Neuron (in vitro differentiated cells): ENCODE measurements around the gene ATP6V1B1.

Experiments
- H2AFZ ChIP-seq: one replicate; pipeline ENCODE4 v1.6.1; 2013; ENCODE audit warnings: low read depth, mild to moderate bottlenecking, inconsistent platforms, low read length, moderate library complexity
- H3K27me3 ChIP-seq: one replicate; pipeline ENCODE4 v1.6.1; 2013; ENCODE audit warnings: low read length; ENCODE audit not compliant: insufficient read depth
- H3K36me3 ChIP-seq: one replicate; pipeline ENCODE4 v1.6.1; 2013; ENCODE audit warnings: low read length; ENCODE audit not compliant: insufficient read depth
- H3K4me1 ChIP-seq: one replicate; pipeline ENCODE4 v1.6.1; 2013; ENCODE audit warnings: low read length; ENCODE audit not compliant: insufficient read depth
- H3K4me3 ChIP-seq: 2 replicates; pipeline ENCODE4 v1.5.1; 2013; ENCODE audit warnings: mild to moderate bottlenecking, low read length, moderate library complexity
- H3K9me3 ChIP-seq: one replicate; pipeline ENCODE4 v1.6.1; 2013; ENCODE audit warnings: low read length

The ATP6V1B1 gene

DNA sequence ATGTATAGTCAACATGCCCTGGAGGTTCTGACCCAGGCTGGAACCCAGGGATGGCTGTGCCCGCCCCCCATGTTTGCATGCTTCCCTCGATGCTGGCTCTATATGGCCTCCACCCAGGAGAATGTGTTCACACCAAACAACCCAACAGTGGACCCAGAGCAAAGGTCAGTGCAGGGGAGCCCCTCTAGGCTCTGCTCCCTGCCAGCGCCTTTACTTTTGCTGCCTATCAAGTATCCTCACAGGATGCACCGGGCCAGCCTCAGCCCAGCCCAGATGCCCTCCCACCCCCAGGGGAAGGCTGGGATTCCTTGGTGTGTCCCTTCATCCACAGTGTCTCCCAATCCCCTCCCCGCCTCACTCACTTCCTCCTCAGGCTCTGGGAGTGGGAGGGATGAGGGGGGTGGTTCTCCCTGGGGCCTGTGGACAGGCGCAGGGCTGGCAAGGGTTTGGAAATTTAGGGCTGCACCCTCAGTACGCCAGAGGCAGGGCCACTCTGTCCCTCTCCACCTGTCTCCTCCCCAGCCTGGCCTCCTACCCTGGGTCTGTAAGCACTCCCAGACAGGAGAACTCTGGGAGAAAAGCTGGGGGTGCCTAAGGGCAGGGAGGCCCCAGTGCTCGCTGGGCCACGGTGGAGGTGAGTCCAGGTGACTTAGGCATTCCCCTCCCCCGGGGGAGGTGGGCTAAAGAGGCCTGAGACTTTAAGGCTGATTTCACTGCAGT is 2.3 kb downstream of the ATP6V1B1 start:
- Histone ChIP-seq H3K4me1 (peaks cover 33% of the 10 kb centered on the region), H3K36me3 (no peaks in the 10 kb centered on the region), H3K9me3 (no peaks in the 10 kb centered on the region), H3K4me3 (no peak overlapping the region), H2AFZ (no peak overlapping the region), H3K27me3 (no peaks in the 10 kb centered on the region)

DNA sequence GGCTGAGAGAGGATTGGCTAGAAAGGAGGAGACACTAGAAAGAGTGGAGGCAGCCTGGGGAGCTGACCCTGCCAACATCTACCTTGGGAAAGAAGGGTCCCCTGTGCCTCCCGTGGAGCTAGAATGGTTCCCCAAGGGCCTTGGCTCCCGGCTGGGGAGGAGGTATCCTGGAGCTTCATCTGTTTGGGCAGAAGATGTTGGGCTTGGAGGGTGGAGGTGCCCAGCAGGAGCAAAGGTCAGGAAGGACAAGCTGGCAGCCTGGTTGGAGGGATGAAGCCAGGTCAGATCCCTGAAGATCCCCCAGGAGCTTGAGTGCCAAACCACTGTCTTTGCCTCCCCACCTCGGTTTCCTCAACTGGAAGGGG is 2.9 kb downstream of the ATP6V1B1 start:
- peaks cover 38% of the 10 kb centered on the region for H3K4me1 ChIP-seq
- H3K27me3 ChIP-seq: no peaks in the 10 kb centered on the region
- H3K9me3 ChIP-seq: no peaks in the 10 kb centered on the region
- H3K4me3 ChIP-seq: no peak overlapping the region
- no peaks in the 10 kb centered on the region for H3K36me3 ChIP-seq
- H2AFZ ChIP-seq: no peak overlapping the region

DNA sequence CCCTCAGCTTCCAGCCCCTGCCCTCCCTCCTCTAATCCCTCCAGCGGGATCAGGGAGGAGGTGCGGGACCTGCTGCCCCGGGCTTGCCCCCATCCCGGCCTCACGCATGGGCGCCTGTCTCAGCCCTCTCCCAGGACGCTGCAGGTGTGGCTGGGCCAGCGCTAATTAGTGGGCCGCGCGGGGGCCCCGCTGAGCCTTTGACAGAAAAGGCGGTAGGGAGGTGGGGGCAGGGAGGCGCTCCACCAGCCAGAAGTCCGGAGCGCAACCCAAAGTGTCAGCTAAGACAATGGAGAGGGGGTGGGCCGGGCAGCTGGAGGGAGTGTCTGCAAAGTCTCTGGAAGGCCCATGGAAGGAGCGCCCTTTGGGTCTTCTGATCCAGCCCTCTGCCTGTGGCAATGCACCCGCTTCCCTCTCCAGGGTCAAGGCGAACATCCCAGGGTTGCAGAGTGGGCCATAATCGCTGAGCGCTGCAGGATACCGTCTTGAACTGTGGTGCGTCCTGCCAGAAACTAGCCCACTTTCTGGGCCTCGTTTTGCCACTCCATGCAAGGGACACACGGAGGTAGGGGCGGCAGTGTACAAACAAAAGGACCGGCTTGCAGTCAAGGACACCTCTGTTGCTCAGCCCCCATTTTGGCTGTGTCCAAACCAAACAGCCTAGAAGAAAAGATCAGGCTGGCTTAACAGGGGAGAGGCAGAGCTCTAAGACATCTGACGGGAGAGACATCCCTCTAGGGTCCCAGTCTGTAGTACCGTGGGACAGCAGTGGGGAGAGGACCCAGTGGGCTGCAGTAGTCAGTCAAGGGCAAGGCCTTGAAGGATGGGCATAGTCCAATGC is 3.5 kb downstream of the ATP6V1B1 start:
- peaks cover 45% of the 10 kb centered on the region for H3K4me1 ChIP-seq
- H2AFZ ChIP-seq: no peak overlapping the region
- H3K36me3 ChIP-seq: no peaks in the 10 kb centered on the region
- H3K27me3 ChIP-seq: no peaks in the 10 kb centered on the region
- no peak overlapping the region for H3K4me3 ChIP-seq
- no peaks in the 10 kb centered on the region for H3K9me3 ChIP-seq

DNA sequence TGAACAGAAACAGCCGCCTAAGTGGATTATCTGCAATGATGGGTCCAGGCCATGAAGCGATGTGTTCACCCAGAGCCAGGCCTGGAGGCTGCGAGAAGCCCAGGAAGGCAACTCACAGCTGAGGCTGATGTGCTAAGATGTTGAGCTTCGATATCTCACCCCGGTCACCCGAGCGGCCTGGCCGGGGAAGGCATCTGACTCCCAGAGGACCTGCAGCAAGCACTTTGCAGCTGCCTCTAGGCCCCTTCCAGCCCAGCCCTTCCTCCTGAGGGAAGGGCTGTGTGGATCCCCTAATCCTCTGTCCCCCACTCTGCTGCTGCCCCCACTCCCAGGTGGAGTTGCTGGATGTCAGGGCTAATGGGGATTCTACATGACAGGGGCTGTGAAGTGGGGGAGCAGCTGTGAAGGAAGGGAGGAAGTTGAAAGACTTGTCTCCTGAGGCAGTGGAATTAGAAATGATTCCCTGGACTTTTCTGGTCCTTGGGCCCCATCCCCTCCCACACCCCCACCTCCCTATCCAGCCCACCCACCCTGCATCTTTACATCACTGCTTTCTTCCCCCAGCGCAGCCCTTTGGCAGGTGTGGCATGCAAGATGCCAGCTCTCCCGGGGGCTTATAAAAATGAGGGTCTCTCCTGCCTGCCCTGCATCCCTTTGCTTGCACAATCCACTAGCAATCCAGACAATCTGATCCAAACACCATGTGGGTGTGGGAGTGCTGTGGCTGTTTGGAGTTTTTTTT is 4.3 kb downstream of the ATP6V1B1 start:
- Histone ChIP-seq H2AFZ (no peak overlapping the region), H3K27me3 (no peaks in the 10 kb centered on the region), H3K4me1 (peaks cover 46% of the 10 kb centered on the region), H3K4me3 (no peak overlapping the region), H3K9me3 (no peaks in the 10 kb centered on the region), H3K36me3 (no peaks in the 10 kb centered on the region)

DNA sequence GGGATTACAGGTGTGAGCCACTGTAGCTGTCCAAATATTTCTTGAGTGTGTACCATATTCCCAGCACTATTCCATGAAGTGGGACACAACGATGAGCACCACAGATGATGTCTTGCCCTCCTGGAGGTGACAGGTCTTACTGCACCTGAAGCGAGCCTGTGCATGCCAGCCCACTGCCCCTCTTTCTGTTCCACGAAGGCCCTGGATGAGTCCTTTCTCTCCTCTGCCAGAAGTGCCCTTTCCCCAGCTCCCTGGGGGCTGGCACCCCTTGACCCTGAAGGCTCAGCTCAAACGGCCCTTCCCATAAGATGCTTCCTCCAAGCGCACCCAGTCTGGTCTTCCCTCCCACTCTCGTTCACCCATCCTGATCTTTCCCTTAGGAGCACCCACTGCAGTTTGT is 5.5 kb downstream of the ATP6V1B1 start:
- Histone ChIP-seq H3K4me1 (peaks cover 46% of the 10 kb centered on the region), H2AFZ (no peak overlapping the region), H3K4me3 (no peak overlapping the region), H3K36me3 (no peaks in the 10 kb centered on the region), H3K9me3 (no peaks in the 10 kb centered on the region), H3K27me3 (no peaks in the 10 kb centered on the region)

DNA sequence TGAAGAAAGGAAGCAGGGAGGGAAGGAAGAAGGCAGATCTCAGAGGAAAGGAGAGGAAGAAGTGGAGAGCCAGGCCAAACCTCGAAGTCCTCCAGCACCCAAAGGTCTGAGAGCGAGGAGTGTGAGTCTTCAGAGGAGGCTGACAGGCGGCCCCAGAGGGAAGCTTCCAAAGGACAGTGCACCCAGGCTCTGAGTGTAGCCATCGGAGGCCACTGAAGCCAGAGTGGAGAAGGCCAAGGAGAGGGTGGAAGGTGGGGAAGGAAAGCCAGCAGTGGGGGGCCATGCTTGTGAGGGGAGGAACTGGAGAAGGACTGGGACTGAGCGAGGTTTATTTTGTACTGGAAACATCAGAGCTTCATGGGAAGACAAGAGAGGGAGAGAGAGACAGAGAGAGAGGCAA is 6.0 kb downstream of the ATP6V1B1 start:
- Histone ChIP-seq H3K4me3 (no peak overlapping the region), H3K9me3 (no peaks in the 10 kb centered on the region), H3K36me3 (no peaks in the 10 kb centered on the region), H2AFZ (no peak overlapping the region), H3K4me1 (peaks cover 47% of the 10 kb centered on the region), H3K27me3 (no peaks in the 10 kb centered on the region)

DNA sequence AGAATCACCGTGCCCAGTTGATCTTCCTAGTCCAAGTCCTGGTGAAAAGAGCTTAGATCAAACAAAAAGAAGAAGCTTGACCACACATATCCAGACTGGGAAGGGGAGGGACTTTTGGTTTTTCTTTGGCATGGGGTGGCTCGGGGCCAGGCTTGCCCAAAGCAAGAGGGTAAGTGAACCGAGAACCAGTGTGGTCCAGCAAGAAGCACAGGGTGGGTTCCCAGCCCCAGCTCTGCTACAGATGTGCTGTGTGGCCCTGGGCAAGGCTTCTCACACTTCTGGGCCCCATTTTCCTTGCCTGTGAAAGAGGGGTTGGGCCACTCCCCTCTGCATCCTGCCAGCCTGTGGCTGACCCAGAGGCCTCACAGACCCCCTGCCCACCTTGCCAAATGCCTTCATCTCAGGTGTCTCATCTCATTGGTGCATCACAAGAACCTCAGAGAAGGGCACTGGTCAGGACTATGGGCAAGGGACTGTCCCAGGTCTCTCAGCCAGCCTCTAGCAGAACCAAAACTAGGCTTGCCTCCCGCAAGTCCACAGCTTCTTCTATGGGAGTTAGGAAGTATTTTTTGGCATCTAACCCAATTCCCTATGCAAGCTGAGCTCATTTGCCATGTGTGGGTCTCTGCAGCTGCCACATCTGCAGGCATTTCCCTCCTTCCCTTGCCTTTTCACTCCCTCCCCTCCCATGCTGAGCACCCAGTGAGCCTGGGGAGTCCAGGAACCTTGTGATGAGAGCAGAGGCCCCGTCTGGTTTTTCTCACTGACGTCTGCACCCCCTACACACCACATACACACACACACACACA is 6.9 kb downstream of the ATP6V1B1 start:
- no peaks in the 10 kb centered on the region for H3K27me3 ChIP-seq
- H3K4me1 ChIP-seq: peaks cover 49% of the 10 kb centered on the region
- no peaks in the 10 kb centered on the region for H3K9me3 ChIP-seq
- no peaks in the 10 kb centered on the region for H3K36me3 ChIP-seq
- H3K4me3 ChIP-seq: no peak overlapping the region
- H2AFZ ChIP-seq: no peak overlapping the region

DNA sequence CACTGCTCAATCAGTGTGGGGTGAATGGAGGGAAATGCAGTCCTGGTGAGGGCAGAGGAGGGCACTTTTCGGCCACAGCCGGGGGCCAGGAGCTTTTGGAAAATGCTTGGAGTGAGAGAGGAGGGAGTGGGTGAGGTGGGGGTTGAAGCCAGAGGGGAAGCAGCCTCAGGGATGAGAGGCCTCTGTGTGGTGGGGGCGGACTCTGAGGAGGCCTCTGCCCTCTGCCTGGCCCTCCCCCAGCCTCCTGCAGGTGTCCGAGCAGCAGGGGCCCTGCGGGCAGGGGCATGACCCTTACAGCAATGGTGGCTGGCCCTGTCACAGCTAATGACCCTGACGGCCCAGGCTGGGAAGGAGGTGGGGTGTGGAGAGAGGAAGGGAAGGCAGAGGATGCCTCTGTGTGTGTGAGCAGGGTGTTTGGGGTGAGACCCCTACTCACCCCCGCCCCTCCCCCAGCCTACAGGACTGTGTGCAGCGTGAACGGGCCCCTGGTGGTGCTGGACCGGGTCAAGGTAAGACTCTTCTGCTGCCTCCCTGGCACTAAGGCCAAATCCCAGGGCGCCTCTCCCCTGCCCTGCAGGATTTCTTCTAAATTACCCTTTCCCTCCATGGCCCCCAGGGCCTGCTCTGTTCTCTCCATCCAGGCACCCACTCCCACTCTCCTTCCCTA is 7.6 kb downstream of the ATP6V1B1 start:
- Histone ChIP-seq H3K4me3 (no peak overlapping the region), H3K36me3 (no peaks in the 10 kb centered on the region), H3K27me3 (no peaks in the 10 kb centered on the region), H2AFZ (no peak overlapping the region), H3K4me1 (peaks cover 50% of the 10 kb centered on the region), H3K9me3 (no peaks in the 10 kb centered on the region)

DNA sequence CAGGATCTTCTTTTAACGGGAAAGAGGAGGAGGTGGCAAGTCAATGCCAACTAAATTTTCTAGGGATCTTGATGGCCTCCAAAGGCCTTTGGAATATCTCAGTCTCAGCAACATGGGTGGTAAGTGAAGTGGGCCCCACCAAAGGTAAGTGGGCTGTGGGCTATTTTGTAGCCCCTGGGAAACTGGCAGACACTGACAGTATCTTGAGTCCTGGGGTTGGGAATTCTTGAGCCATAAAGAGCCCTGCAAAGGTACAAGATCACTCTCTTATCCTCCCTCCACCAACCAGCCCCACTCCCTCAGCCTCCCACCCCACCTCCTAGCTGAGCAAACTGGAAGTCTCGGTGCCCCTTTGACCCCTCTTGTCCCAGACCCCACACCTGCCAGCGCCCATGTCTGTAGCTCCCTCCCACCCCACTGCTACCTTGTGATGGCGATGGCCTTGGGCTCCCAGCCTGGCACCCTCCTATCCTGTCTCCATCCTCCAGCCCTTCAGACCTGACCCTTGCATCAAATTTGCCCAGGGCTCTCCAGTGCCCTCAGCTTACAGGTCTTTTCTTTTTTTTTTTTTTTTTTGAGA is 8.5 kb downstream of the ATP6V1B1 start:
- Histone ChIP-seq H3K4me1 (peaks cover 43% of the 10 kb centered on the region), H3K27me3 (no peaks in the 10 kb centered on the region), H3K9me3 (no peaks in the 10 kb centered on the region), H2AFZ (no peak overlapping the region), H3K4me3 (no peak overlapping the region), H3K36me3 (no peaks in the 10 kb centered on the region)

DNA sequence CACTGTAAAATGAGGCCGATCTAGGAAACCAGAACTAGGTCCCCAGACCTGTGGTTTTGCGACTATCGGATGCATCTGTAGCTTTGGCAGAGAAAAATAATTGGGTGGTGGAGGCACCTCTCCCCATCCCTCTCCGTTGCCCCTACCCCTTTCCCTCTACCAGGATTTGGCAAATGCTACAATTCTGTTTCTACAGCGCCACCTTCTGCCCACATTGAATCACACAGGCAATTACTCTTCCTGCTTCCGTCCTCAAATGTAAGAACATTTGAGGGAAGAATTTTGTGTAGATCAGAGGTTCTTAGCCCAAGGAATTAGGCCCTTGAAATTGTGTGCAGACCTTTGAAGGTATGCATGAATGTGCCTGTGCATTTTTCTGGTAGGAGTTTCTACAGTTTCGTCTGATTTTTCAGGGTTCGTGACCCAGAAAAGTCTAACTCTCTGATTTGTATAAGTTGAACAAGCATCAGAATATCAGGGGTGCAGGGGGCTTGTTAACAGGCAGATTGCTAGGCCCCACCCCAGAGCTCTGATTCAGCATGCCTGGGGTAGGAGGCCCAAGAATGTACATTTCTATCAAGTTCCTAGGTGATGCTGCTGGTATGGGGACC is 11.2 kb downstream of the ATP6V1B1 start:
- Histone ChIP-seq H3K4me3 (no peak overlapping the region), H3K36me3 (no peaks in the 10 kb centered on the region), H3K4me1 (peaks cover 37% of the 10 kb centered on the region), H2AFZ (no peak overlapping the region), H3K9me3 (no peaks in the 10 kb centered on the region), H3K27me3 (no peaks in the 10 kb centered on the region)

DNA sequence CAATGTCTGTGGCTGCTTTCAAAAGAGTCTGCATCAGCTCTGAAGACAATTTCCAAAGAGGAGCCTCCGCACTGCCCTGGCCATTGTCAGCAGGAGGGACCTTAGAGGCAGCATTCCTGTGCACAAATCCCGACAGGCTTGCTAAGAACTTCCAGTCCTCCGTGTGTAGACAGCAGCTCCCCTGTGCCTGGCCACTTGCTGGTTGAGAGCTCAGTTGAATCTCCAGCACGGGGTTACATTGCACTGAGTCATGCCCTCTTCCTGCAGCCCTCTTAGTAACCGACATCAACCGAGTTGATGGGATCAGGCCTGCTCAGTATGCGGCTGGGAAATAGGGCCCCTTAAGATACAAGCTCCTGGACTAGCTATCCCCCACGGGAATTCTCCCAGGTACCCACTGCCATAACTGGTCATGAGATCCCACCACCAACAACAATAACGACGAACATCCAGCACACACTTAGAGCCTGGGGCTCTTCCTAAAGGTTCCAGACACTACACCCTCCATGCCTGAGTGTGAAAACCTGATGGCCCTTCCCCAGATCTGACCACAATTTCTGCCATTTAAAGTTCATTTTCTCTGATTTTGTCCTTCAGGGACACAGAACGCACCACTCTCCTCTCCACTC is 12.0 kb downstream of the ATP6V1B1 start:
- no peaks in the 10 kb centered on the region for H3K9me3 ChIP-seq
- H3K4me1 ChIP-seq: peaks cover 30% of the 10 kb centered on the region
- no peaks in the 10 kb centered on the region for H3K36me3 ChIP-seq
- no peak overlapping the region for H2AFZ ChIP-seq
- no peaks in the 10 kb centered on the region for H3K27me3 ChIP-seq
- H3K4me3 ChIP-seq: no peak overlapping the region
